ENCODE measurements around the gene NDUFA8. TPM values are rescaled to one million over a fixed set of nuclear protein-coding genes. Genes with fewer than 3 reads are reported as not detected.

The NDUFA8 gene
- polyA plus RNA-seq, 1 donor (not counting 4 experiments of a cell fraction or from before 2014, with no cell fraction given) = 105 TPM

- Histone ChIP-seq H3K27ac (ENCODE audit: control insufficient read depth, insufficient read depth, low read length) (no peak overlapping the region), H3K27me3 (ENCODE audit: control insufficient read depth, extremely low read depth, insufficient read depth, low read length) (peaks cover 3% of the 10 kb centered on the region), H3K9me1 (ENCODE audit: control insufficient read depth, extremely low read depth, insufficient read depth, low read length) (no peaks in the 10 kb centered on the region), H4K20me1 (ENCODE audit: control insufficient read depth, extremely low read depth, insufficient read depth, low read length) (no peaks in the 10 kb centered on the region), H3K9ac (ENCODE audit: control insufficient read depth, extremely low read depth, insufficient read depth, low read length) (no peak overlapping the region), H3K9me3 (ENCODE audit: control insufficient read depth, low read depth, low read length) (no peaks in the 10 kb centered on the region), H3K4me2 (ENCODE audit: control insufficient read depth, extremely low read depth, insufficient read depth, low read depth, low read length) (no peak overlapping the region), H2AFZ (ENCODE audit: control insufficient read depth, low read length) (peak overlapping the region; percentile 0), H3K4me3 (ENCODE audit: control insufficient read depth in 2 of 3, extremely low read depth in 1 of 3, insufficient read depth in 2 of 3, low read depth in 1 of 3, low read length in 3 of 3) (no peak overlapping the region), H3K36me3 (ENCODE audit: control insufficient read depth in 2 of 2, extremely low read depth in 1 of 2, insufficient read depth in 2 of 2, low read length in 2 of 2) (no peaks in the 10 kb centered on the region), H3K79me2 (ENCODE audit: control insufficient read depth, insufficient read depth, low read length) (no peaks in the 10 kb centered on the region), H3K4me1 (ENCODE audit: control insufficient read depth, extremely low read depth, insufficient read depth, low read length) (peaks cover 9% of the 10 kb centered on the region)
- TF ChIP-seq EZH2 (IDR thresholded peaks at IDR 0.05; ENCODE audit: low read length) = no peak
- TF ChIP-seq, protein P1, sequence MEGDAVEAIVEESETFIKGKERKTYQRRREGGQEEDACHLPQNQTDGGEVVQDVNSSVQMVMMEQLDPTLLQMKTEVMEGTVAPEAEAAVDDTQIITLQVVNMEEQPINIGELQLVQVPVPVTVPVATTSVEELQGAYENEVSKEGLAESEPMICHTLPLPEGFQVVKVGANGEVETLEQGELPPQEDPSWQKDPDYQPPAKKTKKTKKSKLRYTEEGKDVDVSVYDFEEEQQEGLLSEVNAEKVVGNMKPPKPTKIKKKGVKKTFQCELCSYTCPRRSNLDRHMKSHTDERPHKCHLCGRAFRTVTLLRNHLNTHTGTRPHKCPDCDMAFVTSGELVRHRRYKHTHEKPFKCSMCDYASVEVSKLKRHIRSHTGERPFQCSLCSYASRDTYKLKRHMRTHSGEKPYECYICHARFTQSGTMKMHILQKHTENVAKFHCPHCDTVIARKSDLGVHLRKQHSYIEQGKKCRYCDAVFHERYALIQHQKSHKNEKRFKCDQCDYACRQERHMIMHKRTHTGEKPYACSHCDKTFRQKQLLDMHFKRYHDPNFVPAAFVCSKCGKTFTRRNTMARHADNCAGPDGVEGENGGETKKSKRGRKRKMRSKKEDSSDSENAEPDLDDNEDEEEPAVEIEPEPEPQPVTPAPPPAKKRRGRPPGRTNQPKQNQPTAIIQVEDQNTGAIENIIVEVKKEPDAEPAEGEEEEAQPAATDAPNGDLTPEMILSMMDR (optimal IDR thresholded peaks at IDR 0.05 in 1 of 3, IDR thresholded peaks at IDR 0.05 in 1 of 3, conservative IDR thresholded peaks at IDR 0.05 in 1 of 3; ENCODE audit: extremely low read depth in 1 of 3, insufficient read depth in 2 of 3, low read length in 3 of 3) = no peak
- DNase-seq (ENCODE audit: low read depth, low spot score) = no peak
- dilution Hi-C loops (cut with MboI; ENCODE audit: extremely low pct_ligation_motif_present, low sequenced_read_pairs) = no loop called here
- no peak for FAIRE-seq
Observed at GRCh38 chr9:122192261-122192875, 32.8 kb upstream of the NDUFA8 start.

GRCh38 chr9:122191584-122191983, 32.0 kb upstream of the NDUFA8 start:
- TF ChIP-seq EZH2 (IDR thresholded peaks at IDR 0.05; ENCODE audit: low read length) = no peak
- TF ChIP-seq, protein P1 (optimal IDR thresholded peaks at IDR 0.05 in 1 of 3, IDR thresholded peaks at IDR 0.05 in 1 of 3, conservative IDR thresholded peaks at IDR 0.05 in 1 of 3; ENCODE audit: extremely low read depth in 1 of 3, insufficient read depth in 2 of 3, low read length in 3 of 3) = no peak
- Histone ChIP-seq H3K9me3 (ENCODE audit: control insufficient read depth, low read depth, low read length) (no peaks in the 10 kb centered on the region), H3K36me3 (ENCODE audit: control insufficient read depth in 2 of 2, extremely low read depth in 1 of 2, insufficient read depth in 2 of 2, low read length in 2 of 2) (no peaks in the 10 kb centered on the region), H3K79me2 (ENCODE audit: control insufficient read depth, insufficient read depth, low read length) (no peaks in the 10 kb centered on the region), H3K27me3 (ENCODE audit: control insufficient read depth, extremely low read depth, insufficient read depth, low read length) (no peaks in the 10 kb centered on the region), H3K4me3 (ENCODE audit: control insufficient read depth in 2 of 3, extremely low read depth in 1 of 3, insufficient read depth in 2 of 3, low read depth in 1 of 3, low read length in 3 of 3) (no peak overlapping the region), H3K9ac (ENCODE audit: control insufficient read depth, extremely low read depth, insufficient read depth, low read length) (no peak overlapping the region), H3K27ac (ENCODE audit: control insufficient read depth, insufficient read depth, low read length) (no peak overlapping the region), H3K4me1 (ENCODE audit: control insufficient read depth, extremely low read depth, insufficient read depth, low read length) (peaks cover 9% of the 10 kb centered on the region), H2AFZ (ENCODE audit: control insufficient read depth, low read length) (peak overlapping the region; percentile 16), H3K4me2 (ENCODE audit: control insufficient read depth, extremely low read depth, insufficient read depth, low read depth, low read length) (peak overlapping the region; percentile 19), H4K20me1 (ENCODE audit: control insufficient read depth, extremely low read depth, insufficient read depth, low read length) (no peaks in the 10 kb centered on the region), H3K9me1 (ENCODE audit: control insufficient read depth, extremely low read depth, insufficient read depth, low read length) (no peaks in the 10 kb centered on the region)
- dilution Hi-C loops (cut with MboI; ENCODE audit: extremely low pct_ligation_motif_present, low sequenced_read_pairs) = no loop called here
- FAIRE-seq (no peak), DNase-seq (ENCODE audit: low read depth, low spot score) (no peak)
